GM23338 (cell line): ENCODE results near the gene TMEM141.

Experiments
- CTCF ChIP-seq, 2 experiments: fragments of 200-600 bp in 1 of 2; sonication (generic) in 1 of 2; conservative IDR thresholded peaks; 2 replicates each; pipeline versions ENCODE4 v1.5.1 to v1.6.1; 2016 to 2017; ENCODE audit warnings: antibody characterized with exemption in 2 of 2, low read depth in 2 of 2, mild to moderate bottlenecking in 2 of 2, moderate library complexity in 1 of 2
- EZH2 ChIP-seq: fragments of 200-600 bp; sonication (generic); IDR thresholded peaks from one replicate; pipeline ENCODE4 v1.8.0; 2017; ENCODE audit warnings: antibody characterized with exemption, mild to moderate bottlenecking, low read depth; ENCODE audit not compliant: unreplicated experiment
- EZH2phosphoT487 ChIP-seq: fragments of 200-600 bp; sonication (generic); IDR thresholded peaks from one replicate; pipeline ENCODE4 v1.8.1; 2018; ENCODE audit warnings: antibody characterized with exemption; ENCODE audit not compliant: unreplicated experiment

DNA sequence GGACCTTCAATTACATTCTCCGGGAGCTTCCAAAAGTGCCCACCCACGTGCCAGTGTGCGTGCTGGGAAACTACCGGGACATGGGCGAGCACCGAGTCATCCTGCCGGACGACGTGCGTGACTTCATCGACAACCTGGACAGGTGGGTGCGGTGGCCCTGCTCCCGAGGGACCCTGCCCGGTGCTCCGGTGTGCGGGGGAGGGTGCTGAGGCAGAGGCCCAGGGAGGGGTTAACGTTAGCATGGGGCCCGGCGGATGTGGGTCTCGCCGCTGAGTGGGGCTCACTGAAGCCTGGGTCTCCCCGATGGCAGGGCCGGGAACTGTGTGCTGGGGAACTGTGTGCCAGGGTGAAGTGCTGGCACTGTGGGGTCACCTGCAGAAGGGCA, 40.6 kb downstream of the TMEM141 start:
- no peak for TF ChIP-seq CTCF (conservative IDR thresholded peaks at IDR 0.05; ENCODE audit: low read depth in 2 of 2)
- TF ChIP-seq EZH2phosphoT487: no peak
- no peak for TF ChIP-seq EZH2
